Endothelial cell of umbilical vein (primary cell): ENCODE results near the gene CTPS1.

Experiments used
- CTCF ChIP-seq, 2 donors: IDR thresholded peaks; 1 replicate in 1 of 2; 2 replicates in 1 of 2; pipeline ENCODE4 v1.5.1; 2011; ENCODE audit warnings: low read length in 2 of 2, mild to moderate bottlenecking in 2 of 2, moderate library complexity in 2 of 2, control low read depth in 1 of 2, inconsistent platforms in 1 of 2, low read depth in 1 of 2; ENCODE audit not compliant: insufficient read depth in 1 of 2; ENCODE audit errors: extremely low read depth in 1 of 2
- EZH2 ChIP-seq: IDR thresholded peaks from 2 replicates; pipeline ENCODE4 v1.6.1; 2012; ENCODE audit warnings: borderline replicate concordance, low read depth, mild to moderate bottlenecking, moderate library complexity, low read length, inconsistent platforms; ENCODE audit not compliant: severe bottlenecking
- MAX ChIP-seq: IDR thresholded peaks from 2 replicates; pipeline ENCODE4 v1.6.1; 2011; ENCODE audit not compliant: insufficient read depth, insufficient read length
- POLR2A ChIP-seq: IDR thresholded peaks from 2 replicates; pipeline ENCODE4 v1.6.1; 2012; ENCODE audit warnings: low read depth, mild to moderate bottlenecking, control low read depth, low read length
- POLR2AphosphoS5 ChIP-seq: IDR thresholded peaks from 2 replicates; pipeline ENCODE4 v1.6.1; 2012; ENCODE audit warnings: low read depth, mild to moderate bottlenecking, control low read depth, low read length, moderate library complexity; ENCODE audit not compliant: insufficient read depth

GRCh38 chr1:40939320-40940059, 40.0 kb upstream of the CTPS1 start:
- TF ChIP-seq POLR2AphosphoS5, result no peak
- no peak for TF ChIP-seq EZH2
- TF ChIP-seq CTCF (IDR thresholded peaks at IDR 0.05; ENCODE audit: extremely low read depth in 1 of 2, insufficient read depth in 1 of 2, low read depth in 1 of 2, low read length in 2 of 2), result no peak
- no peak for TF ChIP-seq MAX
- no peak for TF ChIP-seq POLR2A
